LNCAP (cell line): Measurements from ENCODE around the gene NADSYN1.

Experiments used
- TF ChIP-seq, protein P1 (sequence below): fragments of 450-650 bp; IDR thresholded peaks from 2 replicates; pipeline ENCODE4 v1.5.1; 2017; ENCODE audit warnings: mild to moderate bottlenecking

The NADSYN1 gene

DNA sequence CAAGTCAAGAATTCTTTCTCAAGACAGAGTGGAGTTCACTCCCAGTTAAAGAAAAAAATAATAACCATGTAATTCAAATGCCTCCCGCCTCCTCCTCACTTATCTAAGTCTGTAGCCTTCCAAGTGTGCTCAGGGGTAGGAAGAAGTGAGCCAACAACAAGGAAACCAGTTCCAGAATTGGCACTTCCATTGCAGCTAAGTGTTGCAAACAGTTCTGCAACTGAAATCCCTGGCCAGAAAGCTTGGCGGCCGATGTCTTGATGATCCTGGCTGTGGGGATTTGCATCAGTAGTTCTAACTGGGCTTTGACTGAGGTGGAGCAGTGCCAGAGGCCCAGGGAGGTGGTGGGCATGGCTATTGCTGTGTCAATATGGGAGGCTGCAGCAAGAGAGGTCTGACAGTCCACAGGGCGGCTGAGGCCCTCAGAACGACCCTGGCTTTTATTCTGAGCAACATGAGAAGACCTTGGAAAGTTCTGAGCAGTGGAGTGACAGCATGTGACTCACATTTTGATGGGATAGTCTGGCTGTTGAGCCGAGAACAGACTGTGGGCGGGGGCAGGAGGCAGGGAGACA, 24.1 kb upstream of the NADSYN1 start:
- TF ChIP-seq, protein P1, sequence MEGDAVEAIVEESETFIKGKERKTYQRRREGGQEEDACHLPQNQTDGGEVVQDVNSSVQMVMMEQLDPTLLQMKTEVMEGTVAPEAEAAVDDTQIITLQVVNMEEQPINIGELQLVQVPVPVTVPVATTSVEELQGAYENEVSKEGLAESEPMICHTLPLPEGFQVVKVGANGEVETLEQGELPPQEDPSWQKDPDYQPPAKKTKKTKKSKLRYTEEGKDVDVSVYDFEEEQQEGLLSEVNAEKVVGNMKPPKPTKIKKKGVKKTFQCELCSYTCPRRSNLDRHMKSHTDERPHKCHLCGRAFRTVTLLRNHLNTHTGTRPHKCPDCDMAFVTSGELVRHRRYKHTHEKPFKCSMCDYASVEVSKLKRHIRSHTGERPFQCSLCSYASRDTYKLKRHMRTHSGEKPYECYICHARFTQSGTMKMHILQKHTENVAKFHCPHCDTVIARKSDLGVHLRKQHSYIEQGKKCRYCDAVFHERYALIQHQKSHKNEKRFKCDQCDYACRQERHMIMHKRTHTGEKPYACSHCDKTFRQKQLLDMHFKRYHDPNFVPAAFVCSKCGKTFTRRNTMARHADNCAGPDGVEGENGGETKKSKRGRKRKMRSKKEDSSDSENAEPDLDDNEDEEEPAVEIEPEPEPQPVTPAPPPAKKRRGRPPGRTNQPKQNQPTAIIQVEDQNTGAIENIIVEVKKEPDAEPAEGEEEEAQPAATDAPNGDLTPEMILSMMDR = no peak

DNA sequence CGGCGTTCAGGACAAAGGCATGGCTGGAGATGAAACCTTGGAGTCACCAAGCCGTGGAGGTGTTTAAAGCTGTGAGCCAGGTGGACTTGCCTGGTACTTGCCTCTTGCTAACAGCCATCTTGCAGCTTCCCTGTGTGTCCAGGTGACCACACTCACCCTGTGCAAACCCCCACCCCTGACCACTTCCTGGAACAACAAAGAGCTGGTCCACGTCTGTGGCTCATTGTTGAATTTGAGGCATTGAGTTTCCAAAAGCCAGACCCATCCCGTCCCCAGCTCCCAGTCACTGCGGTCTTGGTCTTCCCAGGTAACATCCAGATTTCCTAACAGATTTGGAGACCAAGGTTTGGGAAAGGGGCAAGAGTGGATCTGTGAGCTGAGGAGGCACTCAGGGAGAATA, 23.3 kb upstream of the NADSYN1 start:
- TF ChIP-seq, protein P1 = no peak

DNA sequence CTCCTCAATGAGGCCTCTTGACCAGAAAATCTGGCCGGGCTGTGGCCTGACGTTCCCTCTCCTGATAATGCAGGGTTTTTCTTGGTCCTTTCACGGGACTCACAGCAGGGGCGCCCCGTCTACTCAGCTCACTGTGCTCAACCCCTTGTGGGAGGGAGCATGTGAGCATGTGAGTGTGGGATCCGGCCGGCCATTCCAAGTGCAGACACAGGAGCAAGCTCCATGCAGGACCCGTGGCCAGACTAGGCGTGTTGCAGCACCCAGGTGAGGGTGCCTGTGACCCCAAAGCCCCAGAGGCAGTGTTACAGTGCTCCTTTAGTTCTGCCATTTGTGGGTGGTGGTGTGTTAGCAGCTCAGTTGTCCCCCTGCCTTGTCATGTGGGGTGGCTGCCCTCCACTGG, 22.8 kb upstream of the NADSYN1 start:
- TF ChIP-seq, protein P1 = no peak

DNA sequence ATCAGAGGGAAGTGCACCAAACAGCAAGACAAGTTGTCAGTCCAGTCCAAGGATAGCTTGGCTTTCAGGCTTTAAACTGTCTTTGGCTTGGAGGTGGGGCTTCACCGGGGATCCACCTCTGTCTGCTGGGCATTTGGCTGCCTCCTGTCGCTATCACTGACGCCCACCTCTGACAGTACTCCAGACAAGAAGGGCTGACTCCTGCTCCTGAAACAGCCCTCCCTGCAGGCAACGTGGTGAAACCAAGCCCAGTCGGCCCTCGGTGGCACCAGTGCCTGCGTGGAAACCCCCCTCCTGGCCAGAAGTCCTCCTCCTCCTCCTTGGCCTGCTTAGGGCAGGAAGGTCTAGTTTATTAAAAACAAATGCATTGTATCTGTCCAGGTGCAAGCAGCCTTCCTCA, 21.7 kb upstream of the NADSYN1 start:
- TF ChIP-seq, protein P1 = no peak

DNA sequence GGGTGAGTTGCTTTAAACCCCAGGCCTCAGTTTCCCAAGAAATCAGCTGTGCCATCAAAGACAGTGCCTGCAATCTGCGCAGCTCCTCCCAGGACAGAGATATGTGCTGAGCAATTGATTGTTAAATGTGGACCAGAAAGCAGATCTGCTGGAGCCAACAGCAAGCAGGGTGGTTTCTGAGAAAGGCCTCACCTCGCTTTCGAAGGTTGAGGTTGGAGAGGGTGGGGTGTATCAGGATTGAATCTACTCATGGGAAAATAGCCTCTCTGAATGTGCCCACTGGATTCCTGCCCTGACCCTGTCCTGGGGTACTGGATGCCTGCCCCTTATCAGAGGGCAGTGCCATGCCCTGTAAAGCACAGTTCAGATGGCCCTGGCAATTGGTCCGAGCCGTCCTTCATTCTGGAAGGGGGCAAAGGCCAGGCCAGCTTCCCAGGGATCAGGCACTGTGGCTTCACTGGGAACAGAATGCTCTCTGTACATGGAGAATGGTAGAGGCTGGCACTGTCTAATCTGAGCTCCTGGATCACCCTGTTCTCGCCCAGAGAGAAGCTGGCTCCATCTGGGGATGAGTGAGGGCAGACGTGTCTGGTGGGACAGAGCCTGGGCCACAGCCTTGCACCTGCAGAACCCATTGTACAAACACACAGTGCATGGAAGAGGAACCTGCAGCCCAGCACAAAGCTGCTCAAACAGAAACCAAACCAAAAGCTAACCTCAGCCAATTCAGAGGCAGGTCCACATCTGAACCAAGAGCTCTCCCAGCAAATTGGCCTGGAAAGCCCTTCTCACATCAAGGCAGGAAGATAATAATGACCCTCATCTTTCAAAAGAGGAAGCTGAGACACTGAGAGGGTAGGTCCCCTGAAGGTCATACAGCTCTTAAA, 20.0 kb upstream of the NADSYN1 start:
- TF ChIP-seq, protein P1 = no peak

DNA sequence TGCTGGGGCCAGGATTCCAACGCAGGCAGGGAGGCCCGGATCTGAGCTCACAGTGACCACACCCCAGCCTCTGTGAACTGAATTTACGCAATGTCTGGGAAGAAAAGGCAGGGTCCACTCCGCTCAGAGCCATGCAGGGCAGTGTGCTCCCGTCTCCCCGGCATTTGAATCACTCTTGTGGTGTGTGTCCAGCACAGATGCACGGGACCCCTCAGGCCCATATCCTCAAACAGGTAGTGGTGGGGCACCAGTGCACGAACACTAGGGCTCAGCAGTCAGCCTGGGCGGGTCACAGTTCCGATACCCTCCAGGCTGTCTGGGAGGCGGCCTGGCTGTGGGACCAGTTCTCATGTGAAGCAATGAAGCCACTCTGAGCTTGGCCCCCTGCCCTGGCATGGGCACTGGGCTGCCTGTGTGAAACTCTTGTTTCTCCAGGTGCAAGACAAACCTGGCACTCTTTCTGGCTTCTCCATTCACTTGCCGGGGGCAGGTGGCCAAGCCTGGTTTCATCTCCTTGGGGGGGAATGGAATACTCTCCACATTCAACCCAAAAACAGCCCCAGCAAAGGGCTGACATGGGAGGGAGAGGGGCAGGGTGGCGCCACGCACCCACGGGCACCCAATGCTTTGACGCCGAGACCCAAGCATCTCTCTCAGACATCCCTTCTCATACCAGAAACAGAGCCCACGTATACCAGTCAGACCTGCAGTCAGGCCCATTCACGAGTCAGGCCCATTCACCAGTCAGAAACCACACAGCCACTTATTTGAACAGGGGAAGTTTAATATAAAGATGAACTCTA, 19.2 kb upstream of the NADSYN1 start:
- TF ChIP-seq, protein P1 = no peak

DNA sequence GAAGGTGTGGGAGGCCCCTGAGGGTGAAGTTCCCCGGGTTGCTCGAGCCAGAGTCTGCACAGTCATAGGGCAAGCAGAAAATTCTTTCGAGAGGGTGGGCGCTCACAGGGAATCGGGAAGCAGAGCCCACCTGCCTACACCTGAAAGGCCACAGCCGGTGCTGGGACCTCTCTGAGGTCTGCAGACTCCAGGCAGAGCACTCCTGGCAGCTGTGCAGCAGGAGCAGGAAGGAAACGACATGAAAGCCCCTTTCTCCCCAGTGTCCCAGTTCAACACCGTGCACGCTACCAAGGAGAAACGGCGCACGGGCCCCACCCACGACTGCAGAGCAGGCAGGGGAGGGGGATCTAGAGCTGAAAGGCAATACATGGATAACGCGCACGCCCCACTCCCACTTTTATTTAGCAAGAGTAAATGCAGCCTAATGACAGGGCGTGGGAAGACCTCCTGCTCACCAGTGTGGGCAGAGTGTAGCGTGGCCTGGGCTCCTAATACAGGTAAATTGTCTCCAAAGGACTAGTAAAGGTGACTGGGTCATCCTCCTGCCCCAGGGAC, 18.4 kb upstream of the NADSYN1 start:
- TF ChIP-seq, protein P1 = no peak
